Loucy (cell line): ENCODE results near the gene GOLGA6C.
"Not testable (repeated sequence)": the region's sequence is repeated elsewhere in the genome, so short reads cannot be mapped to it uniquely, and the experiment has no call there.

Experiments
- H2AFZ ChIP-seq: fragments of 200-600 bp; sonication (generic); 2 replicates; pipeline ENCODE4 v1.6.0; 2016; ENCODE audit warnings: antibody characterized with exemption, mild to moderate bottlenecking, low read length, moderate library complexity
- H3F3A ChIP-seq: fragments of 200-600 bp; 2 replicates; pipeline ENCODE4 v1.6.0; 2016; ENCODE audit warnings: antibody characterized with exemption, low read depth, mild to moderate bottlenecking
- H3K27me3 ChIP-seq: fragments of 200-600 bp; sonication (generic); 2 replicates; pipeline ENCODE4 v1.6.1; 2014; ENCODE audit warnings: low read length, mild to moderate bottlenecking; ENCODE audit not compliant: insufficient read depth, poor library complexity, severe bottlenecking
- H3K36me3 ChIP-seq: fragments of 200-600 bp; sonication (generic); 2 replicates; pipeline ENCODE4 v1.6.1; 2016; ENCODE audit warnings: low read length; ENCODE audit not compliant: insufficient read depth
- H3K4me1 ChIP-seq: fragments of 200-600 bp; sonication (generic); 2 replicates; pipeline ENCODE4 v1.5.1; 2014; ENCODE audit warnings: low read length, mild to moderate bottlenecking; ENCODE audit not compliant: insufficient read depth, poor library complexity, severe bottlenecking
- H3K4me2 ChIP-seq: fragments of 200-600 bp; sonication (generic); 2 replicates; pipeline ENCODE4 v1.6.0; 2014; ENCODE audit warnings: antibody characterized with exemption, low read length, low read depth, mild to moderate bottlenecking; ENCODE audit not compliant: poor library complexity, severe bottlenecking
- H3K4me3 ChIP-seq: fragments of 200-600 bp; sonication (generic); 2 replicates; pipeline ENCODE4 v1.5.1; 2014; ENCODE audit warnings: low read length, mild to moderate bottlenecking, mixed read lengths; ENCODE audit not compliant: poor library complexity, severe bottlenecking
- H3K79me2 ChIP-seq: fragments of 200-600 bp; sonication (generic); 2 replicates; pipeline ENCODE4 v1.6.1; 2014; ENCODE audit warnings: low read length; ENCODE audit not compliant: insufficient read depth
- H3K9ac ChIP-seq: fragments of 200-600 bp; sonication (generic); 2 replicates; pipeline ENCODE4 v1.6.0; 2014; ENCODE audit warnings: mild to moderate bottlenecking, low read depth, low read length, moderate library complexity; ENCODE audit not compliant: poor library complexity, severe bottlenecking
- H3K9me2 ChIP-seq: fragments of 200-600 bp; sonication (generic); replicated peaks from 2 replicates; pipeline ENCODE4 v1.6.1; 2016; ENCODE audit warnings: low read depth, low read length, mixed read lengths
- H3K9me3 ChIP-seq: fragments of 200-600 bp; sonication (generic); 2 replicates; pipeline ENCODE4 v1.6.1; 2014; ENCODE audit warnings: mild to moderate bottlenecking, antibody characterized with exemption, low read length, low read depth; ENCODE audit not compliant: insufficient read depth
- H4K20me1 ChIP-seq: fragments of 200-600 bp; sonication (generic); 2 replicates; pipeline ENCODE4 v1.6.0; 2014; ENCODE audit warnings: antibody characterized with exemption, low read length, mild to moderate bottlenecking; ENCODE audit not compliant: insufficient read depth, poor library complexity, severe bottlenecking
- EZH2phosphoT487 ChIP-seq: fragments of 200-600 bp; IDR thresholded peaks from 2 replicates; pipeline ENCODE4 v1.6.1; 2018; ENCODE audit warnings: antibody characterized with exemption, mild to moderate bottlenecking, moderate library complexity, borderline replicate concordance
- TF ChIP-seq, protein P1 (sequence below): fragments of 200-600 bp; sonication (generic); conservative IDR thresholded peaks from 2 replicates; pipeline ENCODE4 v1.5.1; 2014; ENCODE audit warnings: mild to moderate bottlenecking, antibody characterized with exemption, low read length

Gene GOLGA6C

DNA sequence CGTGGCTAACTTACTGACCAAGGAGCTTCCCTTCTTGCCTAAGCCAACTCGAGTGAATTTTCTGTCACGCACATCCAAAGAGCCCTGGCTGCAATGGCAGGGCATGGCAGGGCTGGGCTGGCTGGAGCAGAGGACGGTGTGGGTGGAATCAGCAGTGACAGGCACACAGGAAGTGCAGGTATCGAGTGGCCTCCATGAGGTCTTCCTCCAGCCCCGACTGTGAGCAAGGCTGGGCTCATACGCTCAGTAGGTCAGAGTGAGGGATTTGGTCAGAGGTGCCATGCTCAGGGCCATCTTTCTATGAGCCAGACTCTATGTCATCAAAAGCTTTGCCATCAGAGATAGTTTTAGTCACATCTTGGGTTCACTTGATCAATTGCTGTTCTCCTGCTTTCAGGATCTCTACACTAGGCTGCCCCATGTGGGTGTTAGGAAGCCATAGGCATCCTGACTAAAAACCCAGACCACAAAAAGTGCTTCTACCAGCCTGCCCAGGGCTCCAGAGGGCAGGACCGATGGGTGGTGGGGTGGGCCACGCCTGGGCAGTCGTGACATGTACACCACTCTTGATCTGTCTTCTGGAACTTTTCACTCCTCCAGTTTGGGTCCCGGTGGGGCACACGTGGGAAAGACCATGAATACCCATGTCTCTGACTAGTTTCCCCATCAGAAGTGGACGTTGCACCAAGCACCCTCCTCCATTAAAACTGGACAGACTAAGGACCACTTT is 55.1 kb downstream of the GOLGA6C start:
- Histone ChIP-seq H4K20me1 (no peaks in the 10 kb centered on the region), H3K9me2 (no peaks in the 10 kb centered on the region), H2AFZ (no peak overlapping the region), H3K79me2 (no peaks in the 10 kb centered on the region), H3K4me3 (no peak overlapping the region), H3K4me2 (no peak overlapping the region), H3K9me3 (no peaks in the 10 kb centered on the region), H3K27me3 (no peaks in the 10 kb centered on the region), H3F3A (no peaks in the 10 kb centered on the region), H3K9ac (no peak overlapping the region), H3K36me3 (no peaks in the 10 kb centered on the region), H3K4me1 (peaks cover 2% of the 10 kb centered on the region)
- TF ChIP-seq, protein P1, sequence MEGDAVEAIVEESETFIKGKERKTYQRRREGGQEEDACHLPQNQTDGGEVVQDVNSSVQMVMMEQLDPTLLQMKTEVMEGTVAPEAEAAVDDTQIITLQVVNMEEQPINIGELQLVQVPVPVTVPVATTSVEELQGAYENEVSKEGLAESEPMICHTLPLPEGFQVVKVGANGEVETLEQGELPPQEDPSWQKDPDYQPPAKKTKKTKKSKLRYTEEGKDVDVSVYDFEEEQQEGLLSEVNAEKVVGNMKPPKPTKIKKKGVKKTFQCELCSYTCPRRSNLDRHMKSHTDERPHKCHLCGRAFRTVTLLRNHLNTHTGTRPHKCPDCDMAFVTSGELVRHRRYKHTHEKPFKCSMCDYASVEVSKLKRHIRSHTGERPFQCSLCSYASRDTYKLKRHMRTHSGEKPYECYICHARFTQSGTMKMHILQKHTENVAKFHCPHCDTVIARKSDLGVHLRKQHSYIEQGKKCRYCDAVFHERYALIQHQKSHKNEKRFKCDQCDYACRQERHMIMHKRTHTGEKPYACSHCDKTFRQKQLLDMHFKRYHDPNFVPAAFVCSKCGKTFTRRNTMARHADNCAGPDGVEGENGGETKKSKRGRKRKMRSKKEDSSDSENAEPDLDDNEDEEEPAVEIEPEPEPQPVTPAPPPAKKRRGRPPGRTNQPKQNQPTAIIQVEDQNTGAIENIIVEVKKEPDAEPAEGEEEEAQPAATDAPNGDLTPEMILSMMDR: no peak
- no peak for TF ChIP-seq EZH2phosphoT487

DNA sequence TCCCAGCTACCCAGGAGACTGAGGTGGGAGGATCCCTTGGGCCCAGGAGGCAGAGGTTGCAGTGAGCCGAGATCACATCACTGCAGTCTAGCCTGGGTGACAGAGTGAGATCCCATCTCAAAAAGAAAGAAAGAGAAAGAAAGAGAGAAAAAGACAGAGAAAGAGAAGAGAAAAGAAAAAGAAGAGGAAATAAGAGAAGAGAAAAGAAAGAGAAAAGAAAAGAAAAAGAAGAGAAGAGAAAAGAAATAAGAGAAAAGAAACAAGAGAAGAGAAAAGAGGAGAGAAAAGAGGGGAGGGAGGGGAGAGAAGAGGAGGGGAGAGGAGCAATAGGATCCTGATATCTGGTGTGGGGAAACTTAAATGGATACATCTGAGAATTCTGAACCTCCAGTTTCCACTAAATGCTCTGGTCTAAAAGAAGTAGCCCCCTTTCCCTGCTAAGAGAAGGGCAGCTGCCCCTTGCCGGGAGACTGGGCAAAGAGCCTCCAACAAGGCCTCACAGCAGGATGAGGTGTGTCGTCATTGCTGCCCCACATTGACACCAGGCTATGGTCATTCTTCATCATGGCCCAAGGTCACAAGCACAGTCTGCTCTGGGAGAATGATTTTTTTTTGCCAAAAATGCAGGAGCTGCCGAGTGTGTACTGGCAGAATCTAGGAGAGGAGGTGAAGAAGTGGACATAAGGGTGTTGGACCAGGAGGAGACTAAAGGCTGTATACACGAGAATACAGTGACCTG is 56.6 kb downstream of the GOLGA6C start:
- no peak overlapping the region for H3K4me3 ChIP-seq

DNA sequence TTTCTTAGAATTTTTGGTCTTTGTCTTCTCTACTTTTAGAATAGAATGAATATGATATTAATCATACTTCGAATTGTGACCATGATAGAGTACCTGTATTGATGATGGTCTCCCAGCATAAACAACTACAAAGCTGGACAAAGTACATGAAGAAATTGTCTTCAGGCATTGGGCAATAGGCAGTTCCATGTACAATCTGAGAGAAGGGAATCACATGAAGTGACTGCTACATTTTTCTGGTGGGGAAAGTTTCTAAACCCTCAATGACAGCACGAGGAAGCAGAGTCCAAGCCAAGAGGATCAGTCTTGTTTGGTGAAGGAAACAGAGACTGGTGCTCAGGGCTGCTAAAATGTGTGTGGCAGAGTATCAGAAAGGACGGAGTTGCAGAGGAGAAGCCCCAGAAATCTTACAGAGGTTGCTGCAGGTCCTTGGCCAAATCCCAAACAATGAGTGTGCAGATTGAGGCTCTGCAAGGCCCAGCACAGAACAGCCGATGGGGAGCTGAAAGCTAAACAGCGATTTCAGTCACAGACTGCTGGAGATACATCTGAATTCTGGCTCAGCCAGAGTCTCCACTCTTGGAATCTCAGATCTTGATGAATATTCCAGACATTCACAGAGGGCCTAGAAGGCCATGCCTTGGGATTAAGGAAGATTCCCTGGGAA is 61.2 kb downstream of the GOLGA6C start:
- H4K20me1 ChIP-seq, H3K9me3 ChIP-seq, H3K9me2 ChIP-seq, H3K4me1 ChIP-seq, H2AFZ ChIP-seq, H3K79me2 ChIP-seq, H3K4me3 ChIP-seq, H3K27me3 ChIP-seq, H3K4me2 ChIP-seq, H3K36me3 ChIP-seq, H3K9ac ChIP-seq, H3F3A ChIP-seq: not testable (repeated sequence)

More for the DNA sequence above, 56.6 kb downstream of the GOLGA6C start:
- no peak overlapping the region for H3K9ac ChIP-seq
- H3K9me2 ChIP-seq: no peaks in the 10 kb centered on the region
- no peak overlapping the region for H3K4me2 ChIP-seq
- TF ChIP-seq, protein P1: no peak
- TF ChIP-seq EZH2phosphoT487: no peak
- H2AFZ ChIP-seq: no peak overlapping the region
- no peaks in the 10 kb centered on the region for H3K27me3 ChIP-seq
- no peaks in the 10 kb centered on the region for H4K20me1 ChIP-seq
- no peaks in the 10 kb centered on the region for H3F3A ChIP-seq
- no peaks in the 10 kb centered on the region for H3K79me2 ChIP-seq
- no peaks in the 10 kb centered on the region for H3K9me3 ChIP-seq
- H3K36me3 ChIP-seq: no peaks in the 10 kb centered on the region
- H3K4me1 ChIP-seq: peaks cover 2% of the 10 kb centered on the region
